GM12872 (cell line): Measurements from ENCODE around the gene CD7.

Experiments used
- CTCF ChIP-seq: IDR thresholded peaks from 3 replicates; pipeline ENCODE4 v1.5.1; 2011; ENCODE audit warnings: low read depth, mild to moderate bottlenecking, low read length, moderate library complexity; ENCODE audit not compliant: insufficient read depth

CD7 gene

GRCh38 chr17:82349287-82349701 lies 31.9 kb upstream of the CD7 start:
- no peak for TF ChIP-seq CTCF

GRCh38 chr17:82348866-82349265 lies 31.5 kb upstream of the CD7 start:
- no peak for TF ChIP-seq CTCF

GRCh38 chr17:82348434-82348833 lies 31.0 kb upstream of the CD7 start:
- no peak for TF ChIP-seq CTCF

GRCh38 chr17:82346342-82347300 lies 29.2 kb upstream of the CD7 start:
- TF ChIP-seq CTCF, result no peak

- no peak for TF ChIP-seq CTCF
These were observed 28.0 kb upstream of the CD7 start for GRCh38 chr17:82345151-82345976.

GRCh38 chr17:82344175-82344907 lies 26.9 kb upstream of the CD7 start:
- no peak for TF ChIP-seq CTCF

GRCh38 chr17:82343560-82343959 lies 26.2 kb upstream of the CD7 start:
- no peak for TF ChIP-seq CTCF
